Activated T-cell treated with anti-CD3 and anti-CD28 coated beads for 24 hours (primary cell): ENCODE measurements around the gene NOL3.
A peak's percentile ranks its signal among the peaks of the same experiment; 100 is the strongest.
"Not testable (repeated sequence)": the region's sequence is repeated elsewhere in the genome, so short reads cannot be mapped to it uniquely, and the experiment has no call there.

Source experiments
- DNase-seq: peaks from one replicate; pipeline ENCODE4 v3.0.0-alpha.2; 2020; ENCODE audit warnings: low read depth

NOL3 gene

DNA sequence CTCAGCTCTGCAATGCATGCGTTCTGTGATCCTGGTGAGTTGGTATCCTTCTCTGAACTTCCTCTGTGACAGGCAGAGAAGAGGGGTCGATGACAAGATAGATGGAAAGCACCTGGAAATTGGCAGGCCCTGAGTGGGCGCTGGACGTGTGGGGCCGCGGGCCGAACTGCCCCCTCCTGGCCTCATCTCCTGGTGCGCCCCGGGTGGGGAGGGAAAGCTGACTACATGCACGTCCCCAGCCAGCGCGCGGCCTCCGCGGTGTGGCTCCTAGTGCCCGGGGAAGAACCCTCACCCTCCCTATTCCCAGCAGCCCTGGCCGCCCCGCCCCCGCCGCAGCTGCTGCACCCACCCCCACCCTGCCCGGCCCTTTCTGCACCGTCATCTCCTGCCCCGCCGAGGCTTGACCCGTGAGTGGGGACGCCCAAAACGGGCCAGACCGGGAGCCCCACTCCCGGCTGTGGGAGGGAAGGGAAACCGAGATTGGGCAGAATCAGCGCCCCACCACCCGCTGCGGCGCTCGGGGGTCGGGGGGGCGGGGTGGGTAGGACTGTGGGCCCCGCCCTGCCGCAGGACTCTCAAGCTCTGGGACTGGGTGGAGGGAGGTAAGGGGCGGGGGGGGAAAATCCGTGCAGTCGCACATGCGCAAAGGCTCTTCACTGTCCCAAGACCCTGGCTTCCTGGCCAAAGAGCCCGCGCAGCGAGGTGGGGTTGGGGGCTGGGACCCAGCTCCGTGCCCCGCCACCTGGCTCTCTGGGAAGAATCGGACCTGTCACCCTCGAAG lies at the start of gene NOL3:
Gene NOL3, plus strand, starts transcription at position 371 of the 781 bp plus-strand sequence.
- DNase-seq, result no peak

GRCh38 chr16:67122799-67123198 lies 47.5 kb upstream of the NOL3 start:
- DNase-seq, result not testable (repeated sequence)

DNA sequence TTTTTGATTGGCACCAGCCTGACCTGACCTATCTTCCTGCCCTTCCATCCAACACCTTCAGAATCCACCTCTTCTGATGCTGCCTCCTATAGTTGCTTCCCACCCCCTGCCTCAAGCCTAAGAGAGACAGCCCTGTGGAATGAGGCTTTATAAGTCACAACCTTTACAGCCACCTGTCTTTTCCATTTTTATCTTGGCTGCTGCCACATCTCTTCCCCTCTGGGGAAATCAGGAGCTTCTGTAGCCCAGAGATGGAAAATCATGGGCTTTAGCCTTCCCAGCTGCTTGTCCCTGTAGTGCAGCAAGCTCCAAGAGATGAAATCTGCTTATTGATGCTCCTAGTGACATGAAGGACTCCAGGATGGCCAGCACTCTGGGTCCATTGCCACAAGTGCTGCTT lies 41.9 kb upstream of the NOL3 start:
- no peak for DNase-seq

DNA sequence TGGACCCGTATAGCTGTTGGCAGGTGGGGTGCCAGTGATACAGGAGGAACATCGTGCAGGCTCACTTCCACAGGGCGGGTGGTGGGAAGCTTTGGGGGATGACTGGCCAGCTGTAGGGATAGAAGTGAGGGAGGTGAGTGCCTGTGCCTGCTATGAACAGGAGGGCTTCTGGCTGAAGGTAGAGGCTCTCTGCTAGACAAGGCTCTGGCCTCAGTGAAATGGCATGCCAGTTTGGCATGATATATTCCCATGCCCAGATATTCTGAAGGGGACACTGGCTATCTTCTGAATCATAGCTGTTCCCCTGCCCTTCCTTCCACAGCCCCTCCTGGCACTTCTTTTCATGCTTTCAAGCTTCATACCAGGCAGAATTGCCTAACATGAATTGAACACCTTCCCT lies 41.5 kb upstream of the NOL3 start:
- no peak for DNase-seq

- DNase-seq, result no peak
Observed at GRCh38 chr16:67129422-67129821, 40.9 kb upstream of the NOL3 start.

DNA sequence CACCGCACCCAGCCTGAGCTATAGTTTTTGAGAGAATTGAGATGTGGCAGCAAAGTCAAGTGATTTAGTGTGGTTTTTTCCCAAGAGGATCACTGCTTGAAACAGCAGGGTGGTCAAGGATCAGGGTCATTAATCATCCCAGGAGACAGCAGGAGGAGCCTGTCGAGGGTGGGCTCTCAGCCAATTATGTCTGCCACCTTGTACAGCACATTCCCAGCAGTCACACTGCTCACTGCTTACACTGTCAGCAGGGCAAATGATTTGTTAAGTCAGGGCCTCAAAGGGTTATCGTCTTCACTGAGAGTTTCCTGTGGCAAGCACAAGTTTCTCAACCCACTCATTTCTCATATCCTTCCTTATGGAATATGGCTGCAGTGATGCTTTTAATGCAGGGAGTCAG lies 32.7 kb upstream of the NOL3 start:
- no peak for DNase-seq

DNA sequence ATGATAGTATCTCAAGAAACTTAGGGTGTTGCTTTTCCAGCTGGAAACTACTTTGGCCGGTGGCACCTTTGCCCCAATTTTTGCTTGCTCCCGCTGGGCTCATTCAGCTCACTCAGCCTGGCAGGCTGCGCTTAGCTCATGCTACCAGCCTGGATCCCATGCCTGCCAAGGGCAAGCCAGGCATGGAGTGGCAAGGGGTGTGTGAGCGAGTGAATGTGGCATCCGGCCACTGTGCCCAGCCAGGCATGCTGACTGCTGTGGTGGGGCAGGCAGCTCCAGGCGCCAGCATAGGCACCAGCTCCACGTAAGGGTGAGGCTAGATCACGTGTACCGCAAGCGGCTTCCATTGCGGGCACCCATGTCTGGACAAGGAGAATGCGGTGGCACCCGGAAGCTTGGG lies 28.9 kb upstream of the NOL3 start:
- no peak for DNase-seq

DNA sequence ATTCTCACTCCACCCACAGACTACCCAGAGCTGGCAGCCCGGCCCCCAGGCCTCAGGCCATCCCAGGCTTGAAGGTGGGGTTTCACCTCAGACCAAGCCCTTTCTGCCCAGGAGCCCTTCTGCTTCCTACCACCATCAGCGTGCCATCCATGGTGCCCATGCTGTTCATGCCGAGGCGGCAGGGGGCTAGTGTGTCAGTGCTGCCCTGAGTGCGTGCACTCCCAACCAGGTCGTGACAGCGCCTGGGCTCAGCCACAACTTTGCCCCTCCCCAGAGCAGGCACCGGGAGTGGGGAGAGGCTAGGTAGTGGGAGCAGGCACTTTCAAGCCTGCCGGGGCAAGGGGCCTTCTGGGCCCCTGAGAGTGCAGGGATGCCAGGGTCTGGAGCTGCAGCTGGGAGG lies 28.0 kb upstream of the NOL3 start:
- no peak for DNase-seq

GRCh38 chr16:67144943-67145342 lies 25.4 kb upstream of the NOL3 start:
- DNase-seq, result no peak

DNA sequence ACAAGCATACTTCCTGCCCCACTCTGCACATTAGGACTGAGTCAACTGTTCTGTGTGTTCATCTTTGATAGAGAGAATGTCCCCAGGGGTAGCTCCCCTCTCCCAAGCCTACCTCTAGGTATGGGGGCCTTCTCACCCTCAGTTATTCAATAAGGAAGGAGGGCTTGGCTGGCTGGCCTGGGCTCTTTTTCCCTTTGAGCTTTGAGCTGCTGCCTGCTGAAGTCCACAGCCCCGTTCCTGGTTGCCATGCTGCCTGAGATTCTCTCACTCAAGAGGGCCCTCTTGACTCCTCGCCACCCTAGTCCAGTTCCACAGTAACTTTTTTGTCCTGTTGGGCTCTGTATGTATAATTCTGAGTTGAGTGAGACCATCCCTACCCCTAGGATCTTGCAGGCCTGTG lies 24.6 kb upstream of the NOL3 start:
- no peak for DNase-seq

DNA sequence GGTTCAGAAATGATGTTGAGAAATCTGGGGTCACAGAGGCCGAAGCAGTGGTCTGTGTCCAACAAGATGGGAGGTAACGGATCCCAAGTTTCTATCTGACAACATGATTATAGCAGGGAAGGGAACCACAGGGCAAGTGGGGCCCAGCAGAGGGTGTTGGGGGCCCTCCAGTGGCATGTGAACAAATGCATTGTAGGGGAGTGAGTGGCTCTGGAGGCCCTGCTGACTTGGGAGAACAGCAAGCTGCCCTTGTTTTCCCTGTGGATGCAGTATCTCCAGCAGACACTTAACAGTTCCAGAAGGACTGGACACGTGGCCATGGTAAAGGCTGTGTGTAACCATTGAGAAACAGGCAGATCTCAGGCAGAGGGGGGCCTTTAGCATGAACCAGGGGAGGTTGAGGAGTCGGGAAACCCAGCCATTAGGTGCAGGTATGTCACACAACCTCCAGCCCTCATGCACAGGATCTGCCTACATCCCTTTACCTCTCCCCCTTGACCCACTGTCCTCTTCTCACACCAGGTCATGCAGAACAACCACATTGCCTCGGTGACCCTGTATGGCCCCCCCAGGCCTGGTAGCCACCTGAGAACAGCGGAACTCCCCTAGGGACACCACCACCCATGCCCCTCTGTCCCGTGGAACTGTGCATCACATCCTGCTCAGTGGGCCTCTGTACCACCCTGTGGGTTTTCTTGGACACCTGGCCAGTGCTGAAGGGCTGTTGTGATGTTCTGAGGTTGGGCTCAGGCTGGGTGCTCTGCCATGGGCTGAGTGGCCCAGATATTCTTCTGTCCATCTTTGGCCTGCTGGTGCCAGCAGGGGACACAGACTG lies 23.6 kb upstream of the NOL3 start:
- no peak for DNase-seq

DNA sequence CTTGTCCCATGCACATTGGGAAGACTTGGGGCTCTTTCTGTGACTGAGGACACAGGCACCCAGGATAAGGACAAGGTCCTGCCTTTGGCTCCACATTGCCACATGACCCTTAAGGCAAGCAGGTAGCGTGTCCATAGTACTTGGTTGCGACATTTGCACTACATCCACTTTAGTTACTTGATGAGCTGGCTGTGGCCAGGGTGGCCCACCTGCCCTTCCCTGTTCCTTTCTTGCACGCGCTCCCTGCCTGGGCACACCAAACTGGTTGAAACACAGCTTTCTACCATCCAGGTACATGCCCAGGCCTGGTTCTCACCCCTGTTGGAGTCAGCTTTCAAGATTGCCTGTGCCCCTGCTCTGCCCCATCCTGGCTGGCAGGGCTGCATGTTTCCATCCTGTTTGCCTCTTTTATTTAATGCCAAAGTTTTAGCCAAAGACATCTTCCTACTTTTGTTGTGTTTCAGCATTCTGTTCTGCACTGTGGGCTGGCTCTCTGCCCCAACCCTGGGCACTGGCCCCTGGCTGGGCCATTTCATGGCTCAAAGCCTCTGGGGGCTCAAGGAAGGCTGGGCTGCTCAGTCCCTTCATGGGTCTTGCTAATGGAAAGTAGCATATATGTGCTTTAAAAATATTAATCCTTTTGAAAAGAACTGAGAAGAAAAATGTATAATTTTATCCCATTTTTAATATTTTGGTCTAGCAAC lies 22.7 kb upstream of the NOL3 start:
- no peak for DNase-seq

DNA sequence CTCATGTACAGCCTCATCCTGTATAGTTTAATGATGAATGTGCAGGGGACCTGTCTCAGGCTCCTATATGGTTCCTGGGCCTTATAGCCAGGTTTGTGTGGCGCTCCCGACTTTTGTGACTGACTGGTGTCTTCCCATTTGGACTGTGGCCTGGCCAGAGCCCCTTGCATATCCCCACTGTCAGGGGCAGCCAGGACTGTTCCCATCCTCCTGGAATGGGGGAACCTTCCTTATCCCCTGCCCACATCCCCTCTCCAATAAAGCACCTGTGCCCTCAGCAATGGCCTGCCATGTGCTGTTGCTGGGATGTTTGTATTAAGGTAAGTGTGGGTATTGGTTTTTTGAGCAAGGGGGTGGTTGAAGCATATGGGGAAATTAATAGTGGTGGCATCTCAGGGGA lies 22.1 kb upstream of the NOL3 start:
- DNase-seq, result no peak

DNA sequence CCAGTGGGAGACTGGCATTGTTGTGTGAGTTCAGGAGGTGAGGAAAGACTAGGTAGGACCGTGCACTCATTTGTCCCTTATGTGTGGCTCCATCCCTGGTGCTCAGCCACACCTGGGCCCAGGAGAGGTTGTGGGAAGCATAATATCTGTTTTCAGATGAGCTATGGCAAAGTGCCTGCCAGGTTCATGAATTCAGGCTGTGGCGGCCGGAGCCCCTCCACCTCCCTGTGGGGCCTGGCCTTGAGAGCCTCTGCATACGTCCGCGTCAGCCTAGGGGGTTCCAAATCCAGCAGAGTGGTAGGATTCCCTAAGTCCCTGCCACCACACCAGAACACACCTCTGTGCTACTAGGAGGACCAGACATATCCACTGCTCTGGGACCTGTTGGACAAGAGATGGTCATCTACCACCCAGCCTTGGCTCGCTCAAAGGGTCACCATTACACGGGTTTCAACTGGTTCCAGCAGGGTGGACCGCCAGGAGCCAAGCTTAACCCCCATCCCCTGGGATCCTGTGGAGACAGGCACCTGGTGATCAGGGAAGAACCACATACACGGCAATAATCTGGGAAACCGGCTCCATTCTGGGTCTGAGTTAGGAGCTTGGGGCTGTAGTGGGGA lies 21.6 kb upstream of the NOL3 start:
- DNase-seq, result no peak

- no peak for DNase-seq
Observed at GRCh38 chr16:67149276-67150046, 20.9 kb upstream of the NOL3 start.

- DNase-seq, result peak; percentile 35
Observed at GRCh38 chr16:67150047-67150832, 20.1 kb upstream of the NOL3 start.

GRCh38 chr16:67150833-67151396 lies 19.4 kb upstream of the NOL3 start, which contains the start of gene B3GNT9:
TSS of gene B3GNT9 (minus strand) at chr16:67150998. CDS start at chr16:67150485, 513 bp downstream.
- peak; percentile 32 for DNase-seq

GRCh38 chr16:67151431-67152097 lies 18.8 kb upstream of the NOL3 start:
- DNase-seq, result no peak

- DNase-seq, result no peak
Observed at GRCh38 chr16:67154578-67155294, 15.6 kb upstream of the NOL3 start.
